ENCODE results near the gene FAM120B.

Gene FAM120B

GRCh38 chr6:170362121-170362520 is 55.6 kb downstream of the FAM120B start:
- no peak for FAIRE-seq

GRCh38 chr6:170363255-170363654 is 56.7 kb downstream of the FAM120B start:
- no peak for FAIRE-seq

GRCh38 chr6:170365121-170365520 is 58.6 kb downstream of the FAM120B start:
- no peak for FAIRE-seq

GRCh38 chr6:170365593-170365992 is 59.0 kb downstream of the FAM120B start:
- no peak for FAIRE-seq

GRCh38 chr6:170366248-170366960 is 59.8 kb downstream of the FAM120B start:
- no peak for FAIRE-seq

- FAIRE-seq: no peak
These were observed 60.7 kb downstream of the FAM120B start for GRCh38 chr6:170367241-170367640.

GRCh38 chr6:170368544-170368943 is 62.0 kb downstream of the FAM120B start:
- FAIRE-seq: no peak

GRCh38 chr6:170369403-170369802 is 62.8 kb downstream of the FAM120B start:
- FAIRE-seq: no peak

GRCh38 chr6:170370416-170370815 is 63.9 kb downstream of the FAM120B start:
- no peak for FAIRE-seq

GRCh38 chr6:170371080-170371479 is 64.5 kb downstream of the FAM120B start:
- FAIRE-seq: no peak

- no peak for FAIRE-seq
These were observed 65.0 kb downstream of the FAM120B start for GRCh38 chr6:170371588-170371987.

GRCh38 chr6:170372380-170373325 is 66.1 kb downstream of the FAM120B start:
- FAIRE-seq: no peak

GRCh38 chr6:170374571-170375444 is 68.2 kb downstream of the FAM120B start:
- FAIRE-seq: no peak

- FAIRE-seq: no peak
These were observed 69.1 kb downstream of the FAM120B start for GRCh38 chr6:170375661-170376060.

GRCh38 chr6:170376386-170377043 is 70.0 kb downstream of the FAM120B start:
- FAIRE-seq: no peak

GRCh38 chr6:170378502-170378901 is 71.9 kb downstream of the FAM120B start:
- FAIRE-seq: no peak

- FAIRE-seq: no peak
These were observed 75.0 kb downstream of the FAM120B start for GRCh38 chr6:170381562-170381961.

GRCh38 chr6:170383466-170384035 is 77.0 kb downstream of the FAM120B start:
- FAIRE-seq: no peak

GRCh38 chr6:170385506-170385905 is 78.9 kb downstream of the FAM120B start:
- FAIRE-seq: no peak

GRCh38 chr6:170388113-170388512 is 81.6 kb downstream of the FAM120B start:
- FAIRE-seq: no peak

- FAIRE-seq: no peak
These were observed 86.5 kb downstream of the FAM120B start for GRCh38 chr6:170393033-170393432.

- no peak for FAIRE-seq
These were observed 87.3 kb downstream of the FAM120B start for GRCh38 chr6:170393807-170394399.

Measured in G401.6 (cell line).